ENCODE data around the gene GLRX3.

Gene GLRX3

GRCh38 chr10:130110246-130111112 is 25.7 kb upstream of the GLRX3 start, which contains the start of gene C10orf143 (continued):
- TF ChIP-seq ZNF398 (tag by site-specific recombination; IDR thresholded peaks at IDR 0.05): no peak
- no peak for TF ChIP-seq ZNF658 (tag by site-specific recombination; IDR thresholded peaks at IDR 0.05)
- peak; percentile 25; the same call in 1 of the 2 replicates for TF ChIP-seq ZNF449 (tag by site-specific recombination; IDR thresholded peaks at IDR 0.05)
- no peak for TF ChIP-seq ZNF792 (tag by site-specific recombination; IDR thresholded peaks at IDR 0.05)
- TF ChIP-seq PRDM6 (tag by site-specific recombination; IDR thresholded peaks at IDR 0.05): no peak
- TF ChIP-seq ZFHX2 (tag by site-specific recombination; conservative IDR thresholded peaks at IDR 0.05): no peak
- TF ChIP-seq ZNF585B (tag by site-specific recombination; IDR thresholded peaks at IDR 0.05): no peak
- TF ChIP-seq ZNF624 (tag by site-specific recombination; IDR thresholded peaks at IDR 0.05): no peak
- peak; percentile 62; the same call in 1 of the 2 replicates for TF ChIP-seq ZEB2 (tag by site-specific recombination; IDR thresholded peaks at IDR 0.05)
- peak; percentile 14; the same call in 1 of the 2 replicates for TF ChIP-seq ZBTB11 (tag by site-specific recombination; conservative IDR thresholded peaks at IDR 0.05; ENCODE audit: low read depth)
- TF ChIP-seq ZNF600 (tag by site-specific recombination; IDR thresholded peaks at IDR 0.05): peak; percentile 94
- TF ChIP-seq PRDM4 (tag by site-specific recombination; IDR thresholded peaks at IDR 0.05): peak; percentile 24; the same call in 1 of the 2 replicates
- peak; percentile 75 for TF ChIP-seq SP2 (tag by site-specific recombination; IDR thresholded peaks at IDR 0.05)
- peak; percentile 99 for TF ChIP-seq KLF16 (tag by site-specific recombination; IDR thresholded peaks at IDR 0.05)
- no peak for TF ChIP-seq HOXA7 (CRISPR knock-in tag; IDR thresholded peaks at IDR 0.05; ENCODE audit: borderline replicate concordance)
- peak; percentile 82 for TF ChIP-seq ZSCAN30 (tag by site-specific recombination; IDR thresholded peaks at IDR 0.05)
- TF ChIP-seq ZNF623 (tag by site-specific recombination; IDR thresholded peaks at IDR 0.05): no peak
- TF ChIP-seq OVOL3 (tag by site-specific recombination; IDR thresholded peaks at IDR 0.05): peak; percentile 80; the same call in 1 of the 2 replicates
- TF ChIP-seq ZNF664 (tag by site-specific recombination; IDR thresholded peaks at IDR 0.05): no peak
- TF ChIP-seq ZNF580 (tag by site-specific recombination; IDR thresholded peaks at IDR 0.05): no peak; the same call in 1 of the 2 replicates
- peak; percentile 99 for TF ChIP-seq KLF8 (tag by site-specific recombination; IDR thresholded peaks at IDR 0.05)
- TF ChIP-seq AEBP2 (tag by site-specific recombination; IDR thresholded peaks at IDR 0.05; ENCODE audit: borderline replicate concordance): no peak
- no peak for TF ChIP-seq ZNF830 (tag by site-specific recombination; IDR thresholded peaks at IDR 0.05; ENCODE audit: low read depth)
- TF ChIP-seq ZNF513 (tag by site-specific recombination; IDR thresholded peaks at IDR 0.05): 0 out of 2 replicates have a peak, but pooled peaks have one; percentile 11
